ENCODE measurements around the gene CLEC4F. TPM values are rescaled to one million over a fixed set of nuclear protein-coding genes. Genes with fewer than 3 reads are reported as not detected.
"Not testable (repeated sequence)": the region's sequence is repeated elsewhere in the genome, so short reads cannot be mapped to it uniquely, and the experiment has no call there.

CLEC4F gene
- total and polyA plus RNA-seq, 2 experiments from 2014 or later, result not detected

DNA sequence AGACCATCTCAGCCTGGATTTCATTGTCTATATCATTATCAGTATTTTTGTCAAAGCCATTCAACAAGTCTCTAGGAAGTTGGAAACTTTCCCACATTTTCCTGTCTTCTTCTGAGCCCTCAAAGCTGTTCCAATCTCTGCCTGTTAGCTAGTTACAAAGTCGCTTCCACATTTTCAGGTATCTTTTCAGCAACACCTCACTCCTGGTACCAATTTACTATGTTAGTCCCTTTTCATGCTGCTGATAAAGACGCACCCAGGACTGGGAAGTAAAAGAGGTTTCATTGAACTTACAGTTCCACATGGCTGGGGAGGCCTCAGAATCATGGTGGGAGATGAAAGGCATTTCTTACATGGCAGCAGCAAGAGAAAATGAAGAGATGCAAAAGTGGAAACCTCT, 20.7 kb downstream of the CLEC4F start:
- no peak for TF ChIP-seq EZH2 (IDR thresholded peaks at IDR 0.05; ENCODE audit: low read depth, unreplicated experiment)
- no peak for TF ChIP-seq EZH2phosphoT487 (IDR thresholded peaks at IDR 0.05; ENCODE audit: unreplicated experiment)
- TF ChIP-seq NANOG (IDR thresholded peaks at IDR 0.05; ENCODE audit: borderline replicate concordance), result no peak
- TF ChIP-seq, protein P1, sequence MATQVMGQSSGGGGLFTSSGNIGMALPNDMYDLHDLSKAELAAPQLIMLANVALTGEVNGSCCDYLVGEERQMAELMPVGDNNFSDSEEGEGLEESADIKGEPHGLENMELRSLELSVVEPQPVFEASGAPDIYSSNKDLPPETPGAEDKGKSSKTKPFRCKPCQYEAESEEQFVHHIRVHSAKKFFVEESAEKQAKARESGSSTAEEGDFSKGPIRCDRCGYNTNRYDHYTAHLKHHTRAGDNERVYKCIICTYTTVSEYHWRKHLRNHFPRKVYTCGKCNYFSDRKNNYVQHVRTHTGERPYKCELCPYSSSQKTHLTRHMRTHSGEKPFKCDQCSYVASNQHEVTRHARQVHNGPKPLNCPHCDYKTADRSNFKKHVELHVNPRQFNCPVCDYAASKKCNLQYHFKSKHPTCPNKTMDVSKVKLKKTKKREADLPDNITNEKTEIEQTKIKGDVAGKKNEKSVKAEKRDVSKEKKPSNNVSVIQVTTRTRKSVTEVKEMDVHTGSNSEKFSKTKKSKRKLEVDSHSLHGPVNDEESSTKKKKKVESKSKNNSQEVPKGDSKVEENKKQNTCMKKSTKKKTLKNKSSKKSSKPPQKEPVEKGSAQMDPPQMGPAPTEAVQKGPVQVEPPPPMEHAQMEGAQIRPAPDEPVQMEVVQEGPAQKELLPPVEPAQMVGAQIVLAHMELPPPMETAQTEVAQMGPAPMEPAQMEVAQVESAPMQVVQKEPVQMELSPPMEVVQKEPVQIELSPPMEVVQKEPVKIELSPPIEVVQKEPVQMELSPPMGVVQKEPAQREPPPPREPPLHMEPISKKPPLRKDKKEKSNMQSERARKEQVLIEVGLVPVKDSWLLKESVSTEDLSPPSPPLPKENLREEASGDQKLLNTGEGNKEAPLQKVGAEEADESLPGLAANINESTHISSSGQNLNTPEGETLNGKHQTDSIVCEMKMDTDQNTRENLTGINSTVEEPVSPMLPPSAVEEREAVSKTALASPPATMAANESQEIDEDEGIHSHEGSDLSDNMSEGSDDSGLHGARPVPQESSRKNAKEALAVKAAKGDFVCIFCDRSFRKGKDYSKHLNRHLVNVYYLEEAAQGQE (IDR thresholded peaks at IDR 0.05; ENCODE audit: unreplicated experiment), result no peak
- TF ChIP-seq POLR2AphosphoS5 (IDR thresholded peaks at IDR 0.05; ENCODE audit: low read depth), result no peak
- TF ChIP-seq STAT1 (IDR thresholded peaks at IDR 0.05; ENCODE audit: unreplicated experiment), result no peak
- no peak for TF ChIP-seq ZNF331 (CRISPR knock-in tag; IDR thresholded peaks at IDR 0.05; ENCODE audit: low read depth)
- no peak for TF ChIP-seq ZNF114 (CRISPR knock-in tag; IDR thresholded peaks at IDR 0.05)
- no peak for TF ChIP-seq ETS1 (IDR thresholded peaks at IDR 0.05)
- no peak for TF ChIP-seq CREB1 (CRISPR knock-in tag; IDR thresholded peaks at IDR 0.05; ENCODE audit: low read depth)
- no peak for ATAC-seq
- no peaks in the 10 kb centered on the region for H3K36me3 ChIP-seq (ENCODE audit: insufficient read depth)
- peaks cover 3% of the 10 kb centered on the region; the same call in 1 of the 2 replicates for H3K4me1 ChIP-seq (ENCODE audit: insufficient read depth)
- H2AFZ ChIP-seq, result no peak overlapping the region
- no peak overlapping the region for H3K4me3 Mint-ChIP-seq
- no peak overlapping the region for H3K27ac ChIP-seq (ENCODE audit: low read depth)
- H4K20me1 ChIP-seq (replicated peaks; ENCODE audit: insufficient read depth), result no peaks in the 10 kb centered on the region
- no peak for DNase-seq (ENCODE audit: low spot score)
- H3K27ac Mint-ChIP-seq, result no peak overlapping the region
- H3K4me3 ChIP-seq, result no peak overlapping the region
- H3K4me2 ChIP-seq, result no peak overlapping the region
- H3K27me3 Mint-ChIP-seq (ENCODE audit: insufficient read depth, low read depth, poor library complexity), result peaks cover 15% of the 10 kb centered on the region
- H3K79me2 ChIP-seq (replicated peaks; ENCODE audit: insufficient read depth), result no peaks in the 10 kb centered on the region
- H3K36me3 Mint-ChIP-seq (ENCODE audit: low read depth), result peaks cover 7% of the 10 kb centered on the region
- peaks cover 30% of the 10 kb centered on the region; the same call in 1 of the 2 replicates for H3K27me3 ChIP-seq (ENCODE audit: insufficient read depth)
- H3K4me1 Mint-ChIP-seq, result peaks cover 12% of the 10 kb centered on the region
- H3F3A ChIP-seq (replicated peaks; ENCODE audit: low read depth), result no peaks in the 10 kb centered on the region
- no peaks in the 10 kb centered on the region for H3K9me2 ChIP-seq (ENCODE audit: insufficient read depth)
- H3K9me3 Mint-ChIP-seq, result peaks cover 19% of the 10 kb centered on the region

- not testable (repeated sequence) for ATAC-seq
- peaks cover 15% of the 10 kb centered on the region for H3K27me3 Mint-ChIP-seq (ENCODE audit: insufficient read depth, low read depth, poor library complexity)
These were observed 22.4 kb downstream of the CLEC4F start for GRCh38 chr2:70797996-70798395.

More at GRCh38 chr2:70797996-70798395, 22.4 kb downstream of the CLEC4F start:
- H3K9me2 ChIP-seq (ENCODE audit: insufficient read depth); H3K4me2 ChIP-seq; H3K27ac ChIP-seq (ENCODE audit: low read depth); H3K4me3 ChIP-seq; H3K4me3 Mint-ChIP-seq; H4K20me1 ChIP-seq (replicated peaks; ENCODE audit: insufficient read depth); H3K36me3 ChIP-seq (ENCODE audit: insufficient read depth); H3K79me2 ChIP-seq (replicated peaks; ENCODE audit: insufficient read depth); H3K4me1 ChIP-seq (ENCODE audit: insufficient read depth); H3K27ac Mint-ChIP-seq; DNase-seq (ENCODE audit: low spot score); H3K36me3 Mint-ChIP-seq (ENCODE audit: low read depth); H2AFZ ChIP-seq; H3F3A ChIP-seq (replicated peaks; ENCODE audit: low read depth): not testable (repeated sequence)
- peaks cover 12% of the 10 kb centered on the region for H3K4me1 Mint-ChIP-seq
- peaks cover 19% of the 10 kb centered on the region for H3K9me3 Mint-ChIP-seq
- peaks cover 46% of the 10 kb centered on the region for H3K27me3 ChIP-seq (ENCODE audit: insufficient read depth)
